GM23338 (cell line): ENCODE data around the gene ACTBL2. TPM values are rescaled to one million over a fixed set of nuclear protein-coding genes. Genes with fewer than 3 reads are reported as not detected.

Experiments
- EZH2 ChIP-seq: fragments of 200-600 bp; sonication (generic); IDR thresholded peaks from one replicate; pipeline ENCODE4 v1.8.0; 2017; ENCODE audit warnings: antibody characterized with exemption, mild to moderate bottlenecking, low read depth; ENCODE audit not compliant: unreplicated experiment
- EZH2phosphoT487 ChIP-seq: fragments of 200-600 bp; sonication (generic); IDR thresholded peaks from one replicate; pipeline ENCODE4 v1.8.1; 2018; ENCODE audit warnings: antibody characterized with exemption; ENCODE audit not compliant: unreplicated experiment
- JUNB ChIP-seq: IDR thresholded peaks from one replicate; pipeline ENCODE4 v1.6.1; 2016; ENCODE audit warnings: antibody characterized with exemption; ENCODE audit not compliant: unreplicated experiment
- NANOG ChIP-seq: IDR thresholded peaks from 2 replicates; pipeline ENCODE4 v1.6.1; 2016; ENCODE audit warnings: antibody characterized with exemption, borderline replicate concordance
- REST ChIP-seq: IDR thresholded peaks from one replicate; pipeline ENCODE4 v1.6.1; 2018; ENCODE audit warnings: antibody characterized with exemption; ENCODE audit not compliant: unreplicated experiment
- STAT1 ChIP-seq: IDR thresholded peaks from one replicate; pipeline ENCODE4 v1.6.1; 2016; ENCODE audit warnings: antibody characterized with exemption; ENCODE audit not compliant: unreplicated experiment
- ZNF114 ChIP-seq: fragments of 250-450 bp; sonication (Bioruptor Pico); IDR thresholded peaks from 2 replicates; pipeline ENCODE4 v1.5.0; 2020; ENCODE audit warnings: mild to moderate bottlenecking, moderate library complexity
- ZNF462 ChIP-seq: fragments of 250-450 bp; sonication (Bioruptor Pico); IDR thresholded peaks from 2 replicates; pipeline ENCODE4 v1.5.0; 2020; ENCODE audit warnings: mild to moderate bottlenecking, moderate library complexity
- polyA plus RNA-seq: library from polyadenylated mRNA; unstranded; fragments of >200 nt; fragmentation: Nextera tagmentation; extraction: Ambion mirVana; gene quantifications from 2 replicates; pipeline ENCODE4 v1.2.1, GENCODE V29; 2016
- total RNA-seq: library from RNA; depleted of rRNA; stranded (reverse); fragments of >200 nt; shearing (Covaris generic); gene quantifications from 2 replicates; pipeline ENCODE4 v1.2.3, GENCODE V29; 2014

The ACTBL2 gene
- total and polyA plus RNA-seq, 2 experiments from 2014 or later: not detected

- TF ChIP-seq ZNF462 (CRISPR knock-in tag): no peak
- TF ChIP-seq STAT1: no peak
- no peak for TF ChIP-seq EZH2
- no peak for TF ChIP-seq NANOG
- TF ChIP-seq REST: no peak
- no peak for TF ChIP-seq ZNF114 (CRISPR knock-in tag)
- no peak for TF ChIP-seq JUNB
- TF ChIP-seq EZH2phosphoT487: no peak
These were observed 45.3 kb upstream of the ACTBL2 start (continued) for GRCh38 chr5:57527870-57528269.
